Jurkat, Clone E6-1 (cell line): Measurements from ENCODE around the gene KRTAP5-9.
A peak's percentile ranks its signal among the peaks of the same experiment; 100 is the strongest.
"Not testable (repeated sequence)": the region's sequence is repeated elsewhere in the genome, so short reads cannot be mapped to it uniquely, and the experiment has no call there.

ENCODE experiments used
- DNase-seq: peaks from one replicate; pipeline ENCODE4 v3.0.0-alpha.2; 2011; ENCODE audit warnings: low read depth, low spot score
- H3K4me3 ChIP-seq: 2 replicates; pipeline ENCODE4 v1.5.1; 2011; ENCODE audit warnings: mild to moderate bottlenecking, low read length, control low read depth, moderate library complexity

The KRTAP5-9 gene

DNA sequence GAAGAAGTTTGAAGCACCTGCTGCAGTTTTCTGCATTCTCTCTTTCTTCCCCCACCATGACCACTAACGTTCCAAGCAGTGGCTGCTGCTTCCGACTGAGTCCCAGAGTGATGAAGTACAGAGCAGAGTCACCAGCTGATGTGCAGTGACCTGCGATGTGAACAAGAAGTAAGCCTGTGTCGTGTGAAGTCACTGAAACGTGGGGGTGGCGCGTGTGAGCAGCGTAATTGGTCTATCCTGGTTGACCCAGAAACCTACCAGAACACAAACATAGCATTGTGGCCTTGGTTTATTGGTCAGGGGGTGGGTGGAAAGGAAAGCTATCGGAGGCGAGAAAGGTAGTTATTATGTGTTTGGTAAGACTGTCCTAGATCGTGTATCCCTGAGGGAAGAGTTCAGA lies 17.6 kb upstream of the KRTAP5-9 start:
- no peak overlapping the region for H3K4me3 ChIP-seq
- DNase-seq, result no peak

DNA sequence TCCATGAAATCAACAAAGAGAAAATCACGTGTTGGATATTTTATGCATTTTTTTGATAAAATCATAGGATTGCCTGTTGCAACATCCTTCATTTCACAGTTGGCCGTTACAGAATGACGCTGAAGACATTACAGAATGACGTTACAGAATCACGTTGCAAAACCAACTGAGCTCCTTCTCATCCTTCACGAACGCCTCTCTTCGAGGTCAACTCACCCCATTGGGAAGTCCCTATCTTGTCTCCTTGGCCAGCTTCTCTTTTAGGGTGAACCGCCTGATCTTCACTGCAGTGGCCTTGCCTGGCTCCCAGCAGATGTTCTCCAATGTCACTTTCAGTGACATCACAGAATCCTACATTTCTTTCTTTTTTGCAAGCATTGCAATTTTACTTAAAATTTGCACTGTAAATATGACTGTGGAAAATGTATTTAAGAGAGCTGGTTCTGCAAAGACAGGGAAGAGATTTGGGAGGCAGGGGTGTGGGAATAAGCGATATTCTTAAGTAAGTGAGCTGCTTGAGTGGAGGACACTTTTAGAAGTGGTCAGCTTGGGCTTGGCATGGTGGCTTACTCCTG lies 16.1 kb upstream of the KRTAP5-9 start:
- H3K4me3 ChIP-seq, result no peak overlapping the region
- no peak for DNase-seq

- not testable (repeated sequence) for DNase-seq, H3K4me3 ChIP-seq
These were observed 13.3 kb upstream of the KRTAP5-9 start for GRCh38 chr11:71534711-71535608.

DNA sequence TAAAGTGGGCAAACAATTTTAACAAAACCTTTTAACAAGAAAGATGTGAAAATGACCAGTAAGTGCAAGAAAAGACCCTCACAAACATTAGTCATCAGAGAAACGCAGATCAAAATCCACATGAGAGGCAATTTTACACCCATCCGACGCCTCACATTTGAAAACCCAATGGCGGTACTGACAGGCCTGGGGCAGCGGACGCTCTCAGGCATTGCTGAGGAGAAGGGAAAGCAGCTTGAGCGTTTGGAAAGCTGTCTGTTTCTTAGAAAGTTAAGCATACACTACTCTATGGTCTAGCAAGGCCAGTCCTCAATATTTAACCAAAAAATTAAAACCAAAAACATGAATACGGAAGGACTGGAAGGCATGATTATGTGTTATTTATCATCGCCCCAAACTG lies 12.4 kb upstream of the KRTAP5-9 start:
- no peak overlapping the region for H3K4me3 ChIP-seq
- DNase-seq, result no peak

GRCh38 chr11:71537537-71537936 lies 10.7 kb upstream of the KRTAP5-9 start:
- no peak for DNase-seq
- no peak overlapping the region for H3K4me3 ChIP-seq

DNA sequence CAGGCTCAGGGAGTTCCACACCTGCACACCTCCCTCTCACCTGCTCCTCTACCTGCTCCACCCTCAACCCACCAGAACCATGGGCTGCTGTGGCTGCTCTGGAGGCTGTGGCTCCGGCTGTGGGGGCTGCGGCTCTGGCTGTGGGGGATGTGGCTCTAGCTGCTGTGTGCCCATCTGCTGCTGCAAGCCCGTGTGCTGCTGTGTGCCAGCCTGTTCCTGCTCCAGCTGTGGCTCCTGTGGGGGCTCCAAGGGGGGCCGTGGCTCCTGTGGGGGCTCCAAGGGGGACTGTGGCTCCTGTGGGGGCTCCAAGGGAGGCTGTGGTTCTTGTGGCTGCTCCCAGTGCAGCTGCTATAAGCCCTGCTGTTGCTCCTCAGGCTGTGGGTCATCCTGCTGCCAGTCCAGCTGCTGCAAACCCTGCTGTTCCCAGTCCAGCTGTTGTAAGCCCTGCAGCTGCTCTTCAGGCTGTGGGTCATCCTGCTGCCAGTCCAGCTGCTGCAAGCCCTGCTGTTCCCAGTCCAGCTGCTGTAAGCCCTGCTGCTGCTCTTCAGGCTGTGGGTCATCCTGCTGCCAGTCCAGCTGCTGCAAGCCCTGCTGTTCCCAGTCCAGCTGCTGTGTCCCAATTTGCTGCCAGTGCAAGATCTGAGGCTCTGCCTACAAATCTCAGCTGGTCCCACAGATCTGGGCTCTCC lies 10.1 kb upstream of the KRTAP5-9 start, which contains the start of gene KRTAP5-8:
Gene KRTAP5-8, plus strand, starts transcription at position 49 of the 689 bp plus-strand sequence. Its CDS starts 31 bp downstream, at position 80.
- H3K4me3 ChIP-seq, DNase-seq: not testable (repeated sequence)

- no peak overlapping the region for H3K4me3 ChIP-seq
- DNase-seq, result no peak
These were observed 9.6 kb upstream of the KRTAP5-9 start for GRCh38 chr11:71538666-71538990.

GRCh38 chr11:71539017-71539416 lies 9.2 kb upstream of the KRTAP5-9 start:
- H3K4me3 ChIP-seq, result no peak overlapping the region
- no peak for DNase-seq

DNA sequence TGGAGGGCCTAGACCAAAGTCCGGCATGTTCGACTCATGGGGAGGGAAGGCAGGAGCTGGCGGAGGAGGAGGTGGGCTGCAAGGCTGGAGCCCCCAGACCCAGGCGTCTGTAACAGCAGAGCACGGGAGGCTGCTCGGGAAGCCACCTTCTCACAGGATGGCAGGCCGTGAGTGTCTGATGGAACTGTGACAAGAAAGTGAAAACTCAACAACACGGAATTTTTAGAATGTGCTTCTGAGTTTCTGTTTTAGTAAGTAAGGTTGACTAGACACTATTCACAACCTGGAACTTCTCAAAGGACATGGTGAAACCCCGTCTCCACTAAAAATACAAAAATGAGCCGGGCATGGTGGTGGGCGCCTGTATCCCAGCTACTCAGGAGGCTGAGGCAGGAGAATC lies 8.2 kb upstream of the KRTAP5-9 start:
- H3K4me3 ChIP-seq, DNase-seq: not testable (repeated sequence)

DNA sequence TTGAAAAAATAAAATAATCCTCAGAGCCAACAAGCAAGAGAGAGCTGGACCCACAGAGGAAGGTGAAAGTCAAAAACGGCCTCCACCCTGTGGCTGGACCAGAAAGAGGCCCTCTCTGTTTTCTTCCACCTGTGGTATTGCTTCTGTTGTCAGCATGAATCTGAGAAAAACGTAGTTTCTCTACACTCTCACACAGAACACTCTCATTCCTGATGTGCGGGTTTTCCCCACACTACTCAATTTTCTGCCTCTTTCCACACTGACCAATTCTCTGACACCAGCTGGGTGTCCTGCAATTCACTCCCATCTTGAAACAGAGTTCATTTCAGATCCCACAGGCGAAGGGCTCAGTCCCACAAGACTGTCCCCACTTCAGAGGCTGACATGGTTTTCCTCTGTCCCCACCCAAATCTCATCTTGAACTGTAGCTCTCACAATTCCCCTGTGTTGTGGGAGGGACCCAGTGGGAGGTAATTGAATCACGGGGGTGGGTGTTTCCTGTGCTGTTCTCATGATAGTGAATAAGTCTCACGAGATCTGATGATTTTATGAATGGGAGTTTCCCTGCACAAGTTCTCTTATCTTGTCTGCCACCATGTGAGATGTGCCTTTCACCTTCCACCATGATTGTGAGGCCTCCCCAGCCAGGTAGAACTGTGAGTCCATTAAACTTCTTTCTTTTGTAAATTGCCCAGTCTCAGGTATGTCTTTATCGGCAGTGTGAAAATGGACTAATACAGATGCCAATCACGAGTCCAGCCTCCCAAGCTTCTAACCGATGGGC lies 7.5 kb upstream of the KRTAP5-9 start:
- H3K4me3 ChIP-seq, DNase-seq: not testable (repeated sequence)

DNA sequence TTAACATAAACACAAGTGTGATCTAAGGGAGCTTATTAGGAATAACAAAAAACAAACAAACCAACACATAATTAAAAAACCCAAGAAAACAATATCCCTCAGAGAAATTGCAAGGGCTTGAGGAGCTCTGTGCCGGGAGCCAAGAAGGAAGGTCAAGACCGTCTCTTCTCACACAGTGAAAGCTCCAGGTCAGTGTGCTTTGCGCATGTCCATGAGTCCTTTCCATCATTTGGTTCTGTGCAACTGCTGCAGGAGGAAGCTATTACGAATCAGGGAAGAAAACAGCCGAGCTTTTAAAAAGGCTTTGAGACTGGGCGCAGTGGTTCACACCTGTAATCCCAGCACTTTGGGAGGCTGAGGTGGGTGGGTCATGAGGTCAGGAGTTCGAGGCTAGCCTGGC lies 5.8 kb upstream of the KRTAP5-9 start:
- DNase-seq, result no peak
- H3K4me3 ChIP-seq, result no peak overlapping the region

GRCh38 chr11:71542879-71543777 lies 5.1 kb upstream of the KRTAP5-9 start:
- no peak overlapping the region for H3K4me3 ChIP-seq
- DNase-seq, result no peak

DNA sequence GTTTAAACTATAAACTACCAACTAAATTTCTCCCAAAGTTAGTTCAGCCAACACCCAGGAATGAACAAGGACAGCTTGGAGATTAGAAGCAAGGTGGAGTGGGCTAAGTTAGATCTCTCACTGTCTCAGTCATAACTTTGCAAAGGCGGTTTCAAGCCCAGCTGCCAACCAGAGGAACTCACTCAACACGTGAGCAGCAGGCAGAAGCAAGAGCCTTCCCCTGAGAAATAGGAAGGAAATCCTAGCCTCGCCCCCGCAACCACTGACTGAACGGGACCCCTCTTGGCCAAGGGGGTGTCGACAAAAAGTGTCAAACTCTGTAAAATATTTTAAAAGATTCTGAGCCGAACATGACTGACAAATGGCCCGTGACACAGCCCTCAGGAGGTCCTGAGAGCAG lies 4.4 kb upstream of the KRTAP5-9 start:
- peak; percentile 39 for DNase-seq
- H3K4me3 ChIP-seq, result no peak overlapping the region

DNA sequence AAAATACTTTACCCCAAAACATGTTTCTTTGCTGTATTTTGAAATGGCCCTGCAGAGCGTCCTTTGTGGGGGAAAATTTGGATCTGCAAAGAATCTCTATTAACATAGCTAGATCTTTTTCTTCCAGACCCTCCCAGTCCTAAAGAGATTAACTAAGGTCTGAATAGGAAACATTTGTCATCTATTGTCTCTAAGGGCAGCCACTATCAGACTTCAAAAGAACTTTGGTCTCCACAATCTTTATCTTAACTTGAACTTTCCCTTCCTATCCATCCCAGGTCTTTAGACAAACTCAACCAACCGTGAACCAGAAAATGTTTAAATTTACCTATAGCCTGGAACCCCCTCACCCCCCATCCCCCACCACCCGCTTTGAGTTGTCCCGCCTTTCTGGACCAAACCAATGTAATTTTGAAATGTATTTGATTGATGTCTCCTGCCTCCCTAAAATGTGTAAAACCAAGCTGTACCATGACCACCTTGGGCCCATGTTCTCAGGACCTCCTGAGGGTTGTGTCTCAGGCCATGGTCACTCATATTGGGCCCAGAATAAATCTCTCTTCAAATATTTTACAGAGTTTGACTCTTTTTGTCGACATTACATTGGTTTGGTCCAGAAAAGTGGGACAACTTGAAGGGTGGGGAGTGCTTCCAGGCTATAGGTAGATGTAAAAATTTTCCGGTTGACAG lies 3.5 kb upstream of the KRTAP5-9 start:
- DNase-seq, result no peak
- H3K4me3 ChIP-seq, result no peak overlapping the region

DNA sequence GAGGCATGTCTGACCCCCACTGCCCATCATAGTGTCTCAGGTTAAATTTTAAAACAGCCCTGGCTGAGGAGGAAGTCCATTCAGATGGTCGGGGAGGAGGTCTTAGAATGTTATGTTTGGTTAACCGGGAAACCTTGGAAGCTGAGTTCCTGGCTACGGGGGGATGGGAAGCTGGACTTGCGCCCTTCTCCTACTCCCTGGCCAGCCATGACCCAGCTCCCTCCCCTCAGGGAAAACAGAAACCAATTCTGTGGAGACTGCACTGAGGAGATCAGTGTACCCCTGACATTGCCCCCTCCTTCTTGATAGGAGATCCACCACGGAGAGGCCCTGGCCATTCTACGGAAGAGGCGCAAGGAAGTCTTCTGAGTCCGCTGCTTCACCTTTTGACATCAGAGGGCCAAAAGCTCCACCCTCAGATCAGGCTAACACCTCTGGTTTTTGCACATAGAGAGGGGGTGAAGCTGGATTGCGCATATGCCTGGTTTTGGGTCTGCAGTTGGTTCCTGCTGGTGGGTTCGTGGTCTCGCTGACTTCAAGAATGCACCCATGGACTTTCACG lies 2.7 kb upstream of the KRTAP5-9 start:
- no peak overlapping the region for H3K4me3 ChIP-seq
- no peak for DNase-seq

GRCh38 chr11:71548716-71549151 lies 514 bp downstream of the KRTAP5-9 start:
- H3K4me3 ChIP-seq, result no peak overlapping the region
- peak; percentile 36 for DNase-seq

DNA sequence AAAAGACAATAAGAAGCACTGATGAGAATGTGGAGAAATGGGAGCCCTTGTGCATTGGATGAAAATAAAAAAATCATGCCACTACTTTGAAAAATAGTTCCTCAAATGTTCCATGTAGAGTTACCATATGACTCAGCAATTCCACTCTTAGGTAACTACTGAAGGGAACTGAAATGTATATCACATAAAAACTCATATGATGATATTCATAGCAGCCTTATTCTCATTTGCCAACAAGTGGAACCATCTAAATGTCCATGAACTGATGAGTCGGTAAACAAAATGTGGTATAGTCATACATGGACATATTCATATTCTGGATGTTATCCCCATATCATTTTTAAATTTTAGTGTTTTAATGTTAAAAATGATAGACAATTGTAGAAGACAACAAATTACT lies 3.5 kb downstream of the KRTAP5-9 start:
- no peak overlapping the region for H3K4me3 ChIP-seq
- no peak for DNase-seq

DNA sequence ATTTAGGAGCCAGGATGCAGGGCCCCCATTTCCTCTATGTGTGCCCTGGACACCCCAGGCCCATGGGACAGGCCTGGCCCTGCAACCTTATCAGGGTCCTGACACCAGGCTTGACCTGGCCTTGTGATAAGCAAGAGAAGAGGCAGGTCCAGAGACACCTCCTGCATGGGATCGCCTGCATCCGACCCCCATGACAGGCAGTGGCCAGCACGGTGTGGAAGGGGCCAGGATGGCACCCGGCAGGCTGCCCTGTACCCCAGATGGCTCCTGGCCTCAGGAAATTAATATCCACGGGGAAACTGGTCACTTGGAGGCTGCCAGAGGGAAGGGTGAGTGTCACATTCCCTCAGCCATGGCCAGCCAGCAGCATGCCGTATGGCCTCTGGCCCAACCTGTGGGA lies 6.8 kb downstream of the KRTAP5-9 start:
- no peak overlapping the region for H3K4me3 ChIP-seq
- DNase-seq, result no peak
